Activated CD4-positive, CD25-positive, alpha-beta regulatory T cell treated with anti-CD3 and anti-CD28 coated beads, Interleukin-2, amount 50 U/mL, for 72 hours (primary cell): ENCODE results near the gene YJEFN3.

ENCODE experiments used
- DNase-seq: peaks from one replicate; pipeline ENCODE4 v3.0.0; 2021

YJEFN3 gene

GRCh38 chr19:19558055-19558454 lies 29.3 kb downstream of the YJEFN3 start:
- no peak for DNase-seq

GRCh38 chr19:19558636-19559035 lies 29.9 kb downstream of the YJEFN3 start:
- no peak for DNase-seq

- DNase-seq: no peak
Measured at GRCh38 chr19:19559931-19560330, 31.2 kb downstream of the YJEFN3 start.

- DNase-seq: no peak
Measured at GRCh38 chr19:19561946-19562664, 33.4 kb downstream of the YJEFN3 start.

- no peak for DNase-seq
Measured at GRCh38 chr19:19562665-19563347, 34.1 kb downstream of the YJEFN3 start.

GRCh38 chr19:19563348-19563848 lies 34.7 kb downstream of the YJEFN3 start:
- DNase-seq: no peak

GRCh38 chr19:19566306-19566705 lies 37.6 kb downstream of the YJEFN3 start:
- DNase-seq: no peak

GRCh38 chr19:19567391-19567790 lies 38.7 kb downstream of the YJEFN3 start:
- DNase-seq: no peak

- DNase-seq: no peak
Measured at GRCh38 chr19:19568802-19569756, 40.4 kb downstream of the YJEFN3 start.

GRCh38 chr19:19570571-19570970 lies 41.9 kb downstream of the YJEFN3 start:
- no peak for DNase-seq

- no peak for DNase-seq
Measured at GRCh38 chr19:19571071-19571786, 42.5 kb downstream of the YJEFN3 start.

GRCh38 chr19:19575411-19575810 lies 46.7 kb downstream of the YJEFN3 start:
- DNase-seq: no peak

- no peak for DNase-seq
Measured at GRCh38 chr19:19578252-19578651, 49.5 kb downstream of the YJEFN3 start.

- DNase-seq: no peak
Measured at GRCh38 chr19:19579533-19580361, 51.0 kb downstream of the YJEFN3 start.

- no peak for DNase-seq
Measured at GRCh38 chr19:19580418-19580817, 51.7 kb downstream of the YJEFN3 start.

- DNase-seq: no peak
Measured at GRCh38 chr19:19581391-19581790, 52.7 kb downstream of the YJEFN3 start.

- no peak for DNase-seq
Measured at GRCh38 chr19:19582471-19582870, 53.8 kb downstream of the YJEFN3 start.

- no peak for DNase-seq
Measured at GRCh38 chr19:19584356-19584755, 55.6 kb downstream of the YJEFN3 start.
